PFSK-1 (cell line): ENCODE measurements around the gene BCKDHB.

ENCODE experiments used
- FOXP2 ChIP-seq: optimal IDR thresholded peaks from 2 replicates; pipeline ENCODE3; 2011; ENCODE audit warnings: borderline replicate concordance, control low read depth, inconsistent platforms; ENCODE audit not compliant: insufficient read depth; ENCODE audit errors: extremely low read length, extremely low read depth
- POLR2AphosphoS5 ChIP-seq: IDR thresholded peaks from 2 replicates; pipeline ENCODE4 v1.6.1; 2012; ENCODE audit warnings: low read depth, mild to moderate bottlenecking, control low read depth, low read length, moderate library complexity
- SIN3A ChIP-seq: IDR thresholded peaks from 2 replicates; pipeline ENCODE4 v1.6.1; 2012; ENCODE audit warnings: mild to moderate bottlenecking, low read length, moderate library complexity, borderline replicate concordance; ENCODE audit not compliant: insufficient read depth
- TAF1 ChIP-seq: IDR thresholded peaks from 2 replicates; pipeline ENCODE4 v1.6.1; 2012; ENCODE audit warnings: low read length, control low read depth, borderline replicate concordance; ENCODE audit not compliant: insufficient read depth

- TF ChIP-seq FOXP2 (no peak), POLR2AphosphoS5 (no peak), SIN3A (no peak), TAF1 (no peak)
Observed at GRCh38 chr6:80259118-80259517, 152.6 kb downstream of the BCKDHB start.
